Measurements from ENCODE around the gene TMEM186.
"Not testable (repeated sequence)": the region's sequence is repeated elsewhere in the genome, so short reads cannot be mapped to it uniquely, and the experiment has no call there.

TMEM186 gene

DNA sequence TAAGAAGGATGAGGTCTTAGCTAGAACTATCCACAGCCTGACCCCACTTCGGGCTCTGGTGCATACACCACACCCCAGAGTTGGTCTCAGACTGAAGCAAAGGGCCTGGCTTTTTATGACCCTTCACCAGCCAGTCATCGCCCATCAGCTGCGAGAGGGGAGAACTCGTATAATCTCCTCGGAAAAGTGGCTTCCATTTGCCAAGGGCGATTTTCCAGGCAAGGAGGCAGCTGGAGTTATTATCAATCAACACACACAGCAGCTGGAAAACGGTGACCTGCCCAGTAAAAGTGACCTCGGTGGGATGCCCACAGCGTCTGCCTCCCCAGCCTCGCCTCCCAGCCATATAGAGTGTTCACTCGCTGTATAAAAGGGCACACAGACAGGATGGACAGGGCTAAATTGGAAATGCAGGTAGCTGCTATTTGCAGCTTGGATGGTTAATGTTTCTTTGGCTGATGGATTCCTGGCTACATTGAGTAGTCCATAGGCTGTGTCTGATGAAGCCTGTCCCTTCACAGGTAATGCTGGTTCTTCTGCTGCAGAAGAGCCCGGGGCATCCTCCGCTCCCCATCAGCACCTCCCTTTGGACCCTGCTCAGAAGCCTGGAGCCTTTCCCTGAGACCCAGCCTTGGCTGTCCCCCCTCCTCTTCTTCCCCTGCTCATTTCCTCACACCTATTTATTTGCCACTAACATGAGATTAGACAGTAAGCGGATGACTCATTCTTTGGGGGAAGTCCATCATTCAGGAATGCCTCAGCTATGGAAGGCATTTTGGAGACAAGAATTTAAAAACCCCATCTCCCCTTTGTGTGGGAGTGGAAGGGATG lies 45.7 kb downstream of the TMEM186 start:
- no peaks in the 10 kb centered on the region for H3K27me3 ChIP-seq (ENCODE audit: low read length)
- no peak overlapping the region for H3K27ac ChIP-seq (ENCODE audit: low read depth, low read length)
- H2AFZ ChIP-seq (ENCODE audit: low read depth, low read length, severe bottlenecking) = no peak overlapping the region
- H3K4me2 ChIP-seq (ENCODE audit: low read depth, low read length, poor library complexity, severe bottlenecking) = no peak overlapping the region
- H3K9me2 ChIP-seq (replicated peaks; ENCODE audit: insufficient read depth, low read length) = no peaks in the 10 kb centered on the region
- no peaks in the 10 kb centered on the region for H3K9me3 ChIP-seq (ENCODE audit: insufficient read depth, low read length)
- H3F3A ChIP-seq (ENCODE audit: insufficient read depth) = no peaks in the 10 kb centered on the region
- H3K9ac ChIP-seq (ENCODE audit: low read length) = no peak overlapping the region
- no peaks in the 10 kb centered on the region for H4K20me1 ChIP-seq (ENCODE audit: low read depth, low read length)
- no peaks in the 10 kb centered on the region for H3K36me3 ChIP-seq (ENCODE audit: low read length)
- H3K79me2 ChIP-seq (ENCODE audit: insufficient read depth, low read length) = no peaks in the 10 kb centered on the region
- TF ChIP-seq, protein P1, sequence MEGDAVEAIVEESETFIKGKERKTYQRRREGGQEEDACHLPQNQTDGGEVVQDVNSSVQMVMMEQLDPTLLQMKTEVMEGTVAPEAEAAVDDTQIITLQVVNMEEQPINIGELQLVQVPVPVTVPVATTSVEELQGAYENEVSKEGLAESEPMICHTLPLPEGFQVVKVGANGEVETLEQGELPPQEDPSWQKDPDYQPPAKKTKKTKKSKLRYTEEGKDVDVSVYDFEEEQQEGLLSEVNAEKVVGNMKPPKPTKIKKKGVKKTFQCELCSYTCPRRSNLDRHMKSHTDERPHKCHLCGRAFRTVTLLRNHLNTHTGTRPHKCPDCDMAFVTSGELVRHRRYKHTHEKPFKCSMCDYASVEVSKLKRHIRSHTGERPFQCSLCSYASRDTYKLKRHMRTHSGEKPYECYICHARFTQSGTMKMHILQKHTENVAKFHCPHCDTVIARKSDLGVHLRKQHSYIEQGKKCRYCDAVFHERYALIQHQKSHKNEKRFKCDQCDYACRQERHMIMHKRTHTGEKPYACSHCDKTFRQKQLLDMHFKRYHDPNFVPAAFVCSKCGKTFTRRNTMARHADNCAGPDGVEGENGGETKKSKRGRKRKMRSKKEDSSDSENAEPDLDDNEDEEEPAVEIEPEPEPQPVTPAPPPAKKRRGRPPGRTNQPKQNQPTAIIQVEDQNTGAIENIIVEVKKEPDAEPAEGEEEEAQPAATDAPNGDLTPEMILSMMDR (IDR thresholded peaks at IDR 0.05; ENCODE audit: insufficient read depth, low read length, poor library complexity, severe bottlenecking) = no peak
- no peak for TF ChIP-seq EZH2phosphoT487 (conservative IDR thresholded peaks at IDR 0.05; ENCODE audit: low read length)
- no peak overlapping the region for H3K4me3 ChIP-seq (ENCODE audit: insufficient read depth, low read length, poor library complexity, severe bottlenecking)

- H3K9me3 ChIP-seq (ENCODE audit: insufficient read depth, low read length); H2AFZ ChIP-seq (ENCODE audit: low read depth, low read length, severe bottlenecking); H3K9me2 ChIP-seq (replicated peaks; ENCODE audit: insufficient read depth, low read length); H3K79me2 ChIP-seq (ENCODE audit: insufficient read depth, low read length); H3F3A ChIP-seq (ENCODE audit: insufficient read depth); H3K27me3 ChIP-seq (ENCODE audit: low read length); H3K27ac ChIP-seq (ENCODE audit: low read depth, low read length); H3K4me2 ChIP-seq (ENCODE audit: low read depth, low read length, poor library complexity, severe bottlenecking); H3K36me3 ChIP-seq (ENCODE audit: low read length); H3K9ac ChIP-seq (ENCODE audit: low read length); H4K20me1 ChIP-seq (ENCODE audit: low read depth, low read length); H3K4me3 ChIP-seq (ENCODE audit: insufficient read depth, low read length, poor library complexity, severe bottlenecking): not testable (repeated sequence)
Observed at GRCh38 chr16:8748944-8749343, 48.5 kb downstream of the TMEM186 start.
